Left ventricle myocardium inferior (tissue), 1 donor: ENCODE measurements around the gene PATJ. TPM values are rescaled to one million over a fixed set of nuclear protein-coding genes. Genes with fewer than 3 reads are reported as not detected.

Source experiments
- DNase-seq: peaks from one replicate; pipeline ENCODE4 v3.0.0-alpha.2; 2020
- H3K27ac ChIP-seq: fragments of 200-600 bp; replicated peaks from 2 replicates; pipeline ENCODE4 v1.8.0; 2021
- H3K27me3 ChIP-seq: fragments of 200-600 bp; 2 replicates; pipeline ENCODE4 v1.8.0; 2021; ENCODE audit warnings: low read depth
- H3K36me3 ChIP-seq: fragments of 200-600 bp; 2 replicates; pipeline ENCODE4 v1.8.0; 2021
- H3K4me1 ChIP-seq: fragments of 200-600 bp; 2 replicates; pipeline ENCODE4 v1.8.0; 2021
- H3K4me3 ChIP-seq: fragments of 200-600 bp; 2 replicates; pipeline ENCODE4 v1.8.0; 2021; ENCODE audit warnings: mild to moderate bottlenecking, moderate library complexity
- H3K9me3 ChIP-seq: fragments of 200-600 bp; replicated peaks from 2 replicates; pipeline ENCODE4 v1.8.0; 2021
- intact Hi-C: fragments of 100-400 bp; cut with micrococcal nuclease; formaldehyde crosslinking; loops from one replicate; pipeline ENCODE4 v1.11.0; 2022
- microRNA-seq: library from miRNA; unstranded; fragments of <30 nt; microRNA quantifications from one replicate; pipeline ENCODE4 v1.2.0, GENCODE V29; 2020
- total RNA-seq: library from RNA; stranded (reverse); fragmentation: NEBNext Ultra II Directional; extraction: Animal tissue kit (Norgen Biotek cat#: 25700); gene quantifications from one replicate; pipeline ENCODE4 v1.2.1, GENCODE V29; 2021
- TF ChIP-seq, protein P1 (sequence below): fragments of 200-600 bp; IDR thresholded peaks from 2 replicates; pipeline ENCODE4 v1.8.0; 2021; ENCODE audit warnings: antibody characterized with exemption, mild to moderate bottlenecking, borderline replicate concordance
- donor health status: DM: no; HTN: yes; CAD: no; lungs with severe emphysema.

PATJ gene
- total RNA-seq, 1 donor from 2014 or later = 166 TPM

DNA sequence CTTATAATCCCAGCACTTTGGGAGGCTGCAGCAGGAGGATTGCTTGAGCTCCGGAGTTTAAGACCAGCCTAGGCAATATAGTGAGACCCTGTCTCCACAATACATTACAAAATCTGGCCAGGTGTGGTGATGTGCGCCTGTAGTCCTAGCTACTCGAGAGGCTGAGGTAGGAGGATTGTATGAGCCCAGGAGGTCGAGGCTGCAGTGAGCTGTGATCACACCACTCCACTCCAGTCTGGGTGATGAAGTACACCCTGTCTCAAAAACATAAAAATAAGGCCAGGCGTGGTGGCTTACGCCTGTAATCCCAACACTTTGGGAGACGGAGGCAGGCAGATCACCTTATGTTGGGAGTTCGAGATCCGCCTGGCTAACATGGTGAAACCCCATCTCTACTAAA is 480.0 kb downstream of the PATJ start:
- TF ChIP-seq, protein P1, sequence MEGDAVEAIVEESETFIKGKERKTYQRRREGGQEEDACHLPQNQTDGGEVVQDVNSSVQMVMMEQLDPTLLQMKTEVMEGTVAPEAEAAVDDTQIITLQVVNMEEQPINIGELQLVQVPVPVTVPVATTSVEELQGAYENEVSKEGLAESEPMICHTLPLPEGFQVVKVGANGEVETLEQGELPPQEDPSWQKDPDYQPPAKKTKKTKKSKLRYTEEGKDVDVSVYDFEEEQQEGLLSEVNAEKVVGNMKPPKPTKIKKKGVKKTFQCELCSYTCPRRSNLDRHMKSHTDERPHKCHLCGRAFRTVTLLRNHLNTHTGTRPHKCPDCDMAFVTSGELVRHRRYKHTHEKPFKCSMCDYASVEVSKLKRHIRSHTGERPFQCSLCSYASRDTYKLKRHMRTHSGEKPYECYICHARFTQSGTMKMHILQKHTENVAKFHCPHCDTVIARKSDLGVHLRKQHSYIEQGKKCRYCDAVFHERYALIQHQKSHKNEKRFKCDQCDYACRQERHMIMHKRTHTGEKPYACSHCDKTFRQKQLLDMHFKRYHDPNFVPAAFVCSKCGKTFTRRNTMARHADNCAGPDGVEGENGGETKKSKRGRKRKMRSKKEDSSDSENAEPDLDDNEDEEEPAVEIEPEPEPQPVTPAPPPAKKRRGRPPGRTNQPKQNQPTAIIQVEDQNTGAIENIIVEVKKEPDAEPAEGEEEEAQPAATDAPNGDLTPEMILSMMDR = no peak
- Histone ChIP-seq H3K27me3 (no peaks in the 10 kb centered on the region), H3K36me3 (no peaks in the 10 kb centered on the region), H3K4me1 (no peaks in the 10 kb centered on the region), H3K9me3 (no peaks in the 10 kb centered on the region), H3K27ac (no peak overlapping the region), H3K4me3 (no peak overlapping the region)
- DNase-seq = no peak
- intact Hi-C loops = no loop called here

DNA sequence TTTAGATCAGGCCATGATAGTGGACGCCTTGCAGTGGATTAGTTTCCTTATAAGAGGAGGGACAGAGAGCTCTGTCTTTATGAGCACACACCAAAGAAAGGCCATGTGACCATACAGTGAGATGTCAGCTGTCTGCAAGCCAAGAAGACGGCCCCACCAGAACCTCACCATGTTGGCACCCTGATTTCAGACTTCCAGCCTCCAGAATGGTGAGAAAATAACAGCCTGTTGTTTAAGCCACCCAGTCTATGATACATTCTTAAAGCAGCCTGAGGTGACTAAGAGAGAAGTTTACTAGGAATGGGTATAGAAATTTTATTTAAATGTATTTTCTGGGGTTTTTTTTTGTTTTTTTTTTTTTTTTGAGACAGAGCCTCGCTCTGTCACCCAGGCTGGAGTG is 481.9 kb downstream of the PATJ start:
- TF ChIP-seq, protein P1 = no peak
- Histone ChIP-seq H3K36me3 (no peaks in the 10 kb centered on the region), H3K27ac (no peak overlapping the region), H3K27me3 (no peaks in the 10 kb centered on the region), H3K4me1 (no peaks in the 10 kb centered on the region), H3K9me3 (no peaks in the 10 kb centered on the region), H3K4me3 (no peak overlapping the region)
- DNase-seq = no peak
- intact Hi-C loops = no loop called here

DNA sequence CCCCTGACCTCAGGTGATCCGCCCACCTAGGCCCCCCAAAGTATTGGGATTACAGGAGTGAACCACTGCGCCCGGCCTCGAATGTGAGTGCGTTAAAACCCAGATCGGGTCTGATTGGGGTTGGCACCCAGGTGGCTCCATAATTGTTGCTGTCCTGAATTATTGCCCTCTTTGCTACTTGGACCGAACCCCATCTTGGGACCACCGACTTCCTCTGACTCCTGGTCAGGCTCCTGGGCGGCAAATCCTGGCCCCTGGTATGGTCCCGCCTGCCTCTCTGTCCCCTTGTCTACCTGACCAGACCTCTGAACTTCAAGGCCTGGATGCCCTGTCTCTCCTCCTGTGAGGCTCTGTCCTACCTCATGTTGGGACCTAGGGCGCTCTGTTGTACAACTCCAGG is 485.2 kb downstream of the PATJ start:
- TF ChIP-seq, protein P1 = no peak
- Histone ChIP-seq H3K27ac (no peak overlapping the region), H3K9me3 (no peaks in the 10 kb centered on the region), H3K27me3 (peaks cover 19% of the 10 kb centered on the region), H3K4me1 (no peaks in the 10 kb centered on the region), H3K36me3 (no peaks in the 10 kb centered on the region), H3K4me3 (no peak overlapping the region)
- no peak for DNase-seq
- intact Hi-C loops = no loop called here

Small RNA genes lying within 50 kb of the gene (microRNA-seq; reads per million reads assigned to microRNA genes)
- not detected for gene MIR3116-1
- gene MIR3116-2 = not detected

Other genes starting within 250 kb of the PATJ start
- gene TM2D1, start 17.3 kb upstream of the PATJ start, total RNA-seq = 30.7 TPM